GM21576 (cell line): Measurements from ENCODE around the gene TMC8.
"Not testable (repeated sequence)": the region's sequence is repeated elsewhere in the genome, so short reads cannot be mapped to it uniquely, and the experiment has no call there.

Source experiments
- ATAC-seq: cut with Tn5 transposase; IDR thresholded peaks from one replicate; pipeline ENCODE4 v1.9.1; 2021; ENCODE audit warnings: mild to moderate bottlenecking, moderate library complexity; ENCODE audit not compliant: unreplicated experiment

Gene TMC8

DNA sequence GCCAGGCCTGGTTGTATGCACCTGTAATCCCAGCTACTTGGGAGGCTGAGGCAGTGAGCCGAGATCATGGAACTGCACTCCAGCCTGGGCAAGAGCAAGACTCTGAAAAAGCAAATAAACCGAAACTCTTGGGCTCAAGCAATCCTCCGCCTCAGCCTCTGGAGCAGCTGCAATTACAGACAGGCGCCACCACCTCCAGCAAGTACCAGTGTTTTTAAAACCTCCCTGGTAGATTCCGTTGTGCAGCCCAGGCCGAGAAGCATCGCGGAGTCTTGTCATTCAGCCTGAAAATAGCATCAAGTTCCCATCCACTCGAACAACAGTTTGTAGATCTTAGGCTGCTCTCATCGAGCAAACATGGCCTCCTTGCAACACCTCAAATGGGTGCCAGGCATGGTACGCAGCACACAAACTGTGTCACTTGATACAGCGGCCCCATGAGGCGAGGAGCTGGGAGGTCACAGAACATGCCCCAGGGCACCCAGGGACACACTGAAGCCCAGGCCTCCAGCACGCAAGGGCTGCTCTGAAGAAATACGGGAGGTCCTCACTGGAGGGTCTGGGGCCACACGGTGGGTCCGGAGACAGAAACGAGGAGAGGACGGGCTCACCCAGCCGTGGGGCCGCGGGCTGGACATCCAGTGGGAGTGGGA, 20.1 kb upstream of the TMC8 start:
- ATAC-seq: no peak

DNA sequence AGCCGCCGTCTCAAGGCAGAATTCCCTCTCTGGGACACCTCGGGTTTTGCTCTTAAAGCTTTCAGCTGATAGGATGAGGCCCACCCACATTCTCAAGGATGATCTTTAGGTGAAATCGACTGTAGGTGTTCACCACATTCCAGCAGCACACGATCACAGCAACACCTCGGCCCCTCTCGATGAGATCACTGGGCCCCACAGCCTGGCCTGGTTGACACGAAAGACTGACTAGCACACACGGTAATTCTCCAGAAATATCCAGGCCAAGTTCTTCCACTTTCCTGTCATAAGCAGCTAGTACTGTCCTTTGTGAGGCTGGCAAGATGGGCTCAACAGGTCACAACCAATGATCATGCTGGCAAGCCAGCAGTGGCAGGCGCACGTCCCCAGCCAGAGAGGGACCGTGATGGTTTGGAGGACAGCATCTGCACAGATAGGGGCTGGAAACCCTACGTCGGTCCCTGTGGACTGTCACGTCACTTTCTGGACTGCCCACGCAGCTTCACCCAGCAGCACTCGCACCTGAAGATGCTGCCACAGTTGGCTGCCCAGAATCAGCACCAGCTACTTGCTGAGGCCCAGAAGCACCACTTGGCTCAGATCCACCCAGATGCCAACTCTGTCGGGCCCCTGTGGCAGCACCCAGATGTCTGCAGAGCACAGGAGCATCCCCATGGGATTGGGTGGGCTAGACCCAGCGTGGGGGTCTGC, 19.4 kb upstream of the TMC8 start:
- no peak for ATAC-seq

DNA sequence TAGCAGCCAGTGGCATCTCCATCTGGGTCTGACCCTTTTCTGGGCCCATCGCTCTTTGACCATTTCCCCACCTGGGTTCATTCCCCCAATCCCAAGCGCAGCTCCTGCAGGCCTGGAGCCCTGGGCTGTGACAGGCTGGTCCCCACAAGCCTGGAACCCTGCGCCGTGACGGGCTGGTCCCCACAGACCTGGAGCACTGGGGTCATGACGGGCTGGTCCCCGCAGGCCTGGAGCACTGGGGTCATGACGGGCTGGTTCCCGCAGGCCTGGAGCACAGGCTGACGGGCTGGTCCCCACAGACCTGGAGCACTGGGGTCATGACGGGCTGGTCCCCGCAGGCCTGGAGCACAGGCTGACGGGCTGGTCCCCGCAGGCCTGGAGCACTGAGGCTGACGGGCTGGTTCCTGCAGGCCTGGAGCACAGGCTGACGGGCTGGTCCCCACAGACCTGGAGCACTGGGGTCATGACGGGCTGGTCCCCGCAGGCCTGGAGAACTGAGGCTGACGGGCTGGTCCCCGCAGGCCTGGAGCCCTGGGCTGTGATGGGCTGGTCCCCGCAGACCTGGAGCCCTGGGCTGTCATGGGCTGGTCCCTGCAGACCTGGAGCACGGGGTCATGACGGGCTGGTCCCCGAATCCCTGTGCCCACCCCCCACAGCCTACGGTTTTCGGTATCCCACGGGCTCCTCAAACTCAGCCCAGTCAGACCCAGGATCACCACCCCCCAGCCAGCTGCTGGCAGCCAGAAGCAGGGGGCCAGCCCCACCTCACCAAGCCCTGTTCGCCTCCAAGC, 18.6 kb upstream of the TMC8 start:
- ATAC-seq: no peak

DNA sequence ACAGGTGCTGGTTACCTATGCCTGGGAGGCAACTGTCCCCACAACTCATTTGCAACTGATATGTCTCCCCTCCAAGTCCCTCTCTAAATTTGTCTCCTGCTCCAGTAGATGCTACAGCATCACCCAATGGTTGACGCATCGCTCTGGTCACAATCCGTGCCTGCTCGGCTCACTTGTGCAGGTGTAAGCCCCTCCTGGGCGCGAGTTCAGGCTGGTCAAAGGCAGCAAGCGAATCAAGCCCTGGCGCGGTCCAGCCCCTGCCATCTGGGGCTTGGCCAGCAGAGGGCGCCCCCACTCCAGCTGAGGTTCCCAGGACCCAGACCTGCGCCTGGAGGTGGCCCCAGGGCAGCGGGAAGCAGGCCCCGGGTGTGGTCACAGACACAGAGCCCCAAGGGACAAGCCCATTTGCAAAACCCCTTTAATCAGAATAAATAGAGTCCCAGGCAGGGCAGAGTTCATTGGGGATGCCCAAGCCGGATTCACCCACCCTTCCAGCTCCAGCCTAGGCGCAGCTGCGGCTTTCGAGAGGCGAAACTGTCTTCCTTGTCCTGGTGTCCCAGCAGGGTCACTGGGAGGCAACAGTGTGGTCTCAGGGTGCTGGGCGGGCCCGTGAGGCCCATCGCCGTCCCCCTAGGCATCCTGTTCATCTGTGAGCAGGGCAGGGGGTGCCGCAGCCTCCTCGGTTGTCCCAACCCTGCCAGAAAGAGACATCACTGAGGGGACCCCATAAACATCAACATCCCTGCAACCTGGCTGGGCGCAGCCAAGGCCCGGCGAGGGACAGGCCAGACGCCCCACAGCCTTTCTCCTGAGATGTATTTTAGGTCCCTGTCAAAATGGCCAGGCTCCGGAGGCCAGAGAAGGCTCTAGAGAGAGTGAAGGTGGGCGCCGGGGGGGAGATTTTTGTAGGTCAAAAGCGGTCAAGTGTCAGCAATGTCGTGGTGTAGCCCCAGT, 17.8 kb upstream of the TMC8 start:
- no peak for ATAC-seq

DNA sequence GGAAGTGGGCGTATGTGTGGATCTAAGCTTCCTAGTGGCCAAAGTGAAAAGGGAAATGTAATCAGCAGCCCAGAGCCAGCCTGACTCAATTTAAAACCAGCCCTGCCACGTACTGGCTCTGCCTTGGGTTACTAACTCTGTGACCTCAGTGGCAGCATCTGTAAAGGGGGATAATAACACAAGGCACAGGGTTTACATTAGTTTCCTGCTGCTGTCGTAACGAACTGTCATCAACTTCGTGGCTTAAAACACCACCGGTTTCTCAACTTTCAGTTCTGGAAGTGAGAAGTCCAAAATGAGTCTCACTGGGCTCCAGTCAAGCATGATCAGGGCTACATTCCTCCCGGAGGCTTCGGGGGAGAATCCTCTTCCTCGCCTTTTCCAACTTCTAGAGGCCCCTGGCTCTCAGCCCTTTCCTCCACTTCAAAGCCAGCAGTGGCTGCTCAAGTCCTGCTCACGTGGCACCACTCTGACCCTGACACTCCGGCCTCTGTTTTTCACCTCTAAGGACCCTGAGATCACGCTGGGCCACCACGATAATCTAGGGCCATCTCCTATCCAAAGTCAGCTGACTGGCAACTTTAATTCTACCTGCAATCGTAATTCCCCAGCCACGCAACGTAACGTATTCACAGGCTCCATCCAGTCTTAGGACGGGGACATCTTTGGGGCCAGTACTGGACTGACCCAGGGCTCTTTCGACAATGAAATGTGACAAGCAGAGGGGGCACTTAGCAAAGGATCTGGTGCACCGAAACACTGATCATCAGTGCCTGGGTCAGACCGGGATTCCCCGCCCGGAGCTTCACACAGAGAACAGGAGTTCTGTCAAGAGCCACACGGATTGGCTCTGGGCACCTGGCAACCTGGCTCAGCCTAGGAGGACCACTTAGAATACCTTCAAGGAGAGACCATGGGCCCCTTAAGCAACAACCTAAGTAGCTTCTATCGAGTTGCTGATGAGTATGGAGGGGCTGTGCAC, 16.5 kb upstream of the TMC8 start:
- no peak for ATAC-seq

DNA sequence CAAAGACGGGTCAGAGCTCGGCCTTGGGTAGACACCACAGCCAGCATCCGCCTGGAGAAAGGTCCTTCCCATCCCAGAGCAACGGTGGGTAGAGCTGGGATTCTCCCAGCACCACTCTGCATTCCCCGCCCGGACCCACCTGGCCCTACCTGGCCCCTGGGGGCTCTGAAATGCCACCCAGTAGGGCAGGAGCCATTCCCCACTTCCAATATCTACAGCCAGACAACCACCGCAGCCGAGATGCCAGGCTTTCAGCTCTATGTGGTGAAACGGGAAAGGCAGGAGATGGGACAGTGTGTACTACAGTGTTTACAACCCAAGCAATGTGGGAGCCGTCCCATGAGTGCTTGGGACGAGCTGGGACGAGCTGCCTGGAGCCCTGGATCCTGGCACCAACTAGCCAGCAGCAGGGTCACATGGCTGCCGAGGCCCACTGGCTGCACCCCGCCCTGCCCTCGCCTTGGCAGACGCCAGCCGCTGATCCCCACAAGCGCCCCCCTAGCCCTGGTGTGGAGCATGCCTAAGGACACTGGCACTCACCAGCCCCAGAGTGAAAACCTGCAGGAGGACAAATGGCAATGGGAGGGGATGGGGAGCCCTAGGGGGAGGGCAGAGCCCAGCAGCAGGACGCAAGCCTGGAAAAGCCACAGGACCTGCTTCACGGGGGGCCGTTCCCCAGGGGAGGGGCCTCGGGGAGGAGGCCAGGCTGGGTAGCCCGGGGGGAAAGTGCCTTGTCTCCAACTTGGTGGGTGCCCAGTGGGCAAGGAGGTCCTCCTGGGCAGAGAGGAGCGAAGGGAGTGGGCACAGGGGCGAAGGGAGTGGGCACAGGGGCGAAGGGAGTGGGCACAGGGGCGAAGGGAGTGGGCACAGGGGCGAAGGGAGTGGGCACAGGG, 15.5 kb upstream of the TMC8 start:
- ATAC-seq: no peak

DNA sequence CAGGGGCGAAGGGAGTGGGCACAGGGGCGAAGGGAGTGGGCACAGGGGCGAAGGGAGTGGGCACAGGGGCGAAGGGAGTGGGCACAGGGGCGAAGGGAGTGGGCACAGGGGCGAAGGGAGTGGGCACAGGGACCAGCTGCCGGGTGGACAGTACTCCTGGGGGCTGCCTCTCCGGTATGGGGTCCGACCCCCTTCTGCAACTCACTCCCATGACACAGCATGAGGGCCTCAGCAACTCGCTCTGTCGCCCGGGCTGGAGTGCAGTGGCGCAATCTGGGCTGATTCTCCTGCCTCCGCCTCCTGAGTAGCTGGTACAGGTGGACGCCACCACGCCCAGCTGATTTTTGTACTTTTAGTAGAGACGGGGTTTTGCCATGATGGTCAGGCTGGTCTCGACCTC, 14.8 kb upstream of the TMC8 start:
- ATAC-seq: not testable (repeated sequence)

DNA sequence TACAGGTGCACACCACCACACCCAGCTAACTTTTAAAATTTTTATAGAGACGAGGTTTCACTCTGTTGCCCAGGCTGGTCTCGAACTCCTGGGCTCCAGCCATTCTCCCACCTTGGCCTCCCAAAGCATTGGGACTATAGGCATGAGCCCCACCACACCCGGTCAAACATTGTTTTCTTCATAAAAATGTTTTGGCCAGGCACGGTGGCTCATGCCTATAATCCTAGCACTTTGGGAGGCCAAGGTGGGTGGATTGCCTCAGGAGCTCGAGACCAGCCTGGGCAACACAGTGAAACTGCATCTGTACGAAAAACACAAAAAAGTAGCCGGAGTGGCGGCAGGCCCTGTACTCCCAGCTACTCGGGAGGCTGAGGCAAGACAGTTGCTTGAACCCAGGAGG, 14.2 kb upstream of the TMC8 start:
- no peak for ATAC-seq

DNA sequence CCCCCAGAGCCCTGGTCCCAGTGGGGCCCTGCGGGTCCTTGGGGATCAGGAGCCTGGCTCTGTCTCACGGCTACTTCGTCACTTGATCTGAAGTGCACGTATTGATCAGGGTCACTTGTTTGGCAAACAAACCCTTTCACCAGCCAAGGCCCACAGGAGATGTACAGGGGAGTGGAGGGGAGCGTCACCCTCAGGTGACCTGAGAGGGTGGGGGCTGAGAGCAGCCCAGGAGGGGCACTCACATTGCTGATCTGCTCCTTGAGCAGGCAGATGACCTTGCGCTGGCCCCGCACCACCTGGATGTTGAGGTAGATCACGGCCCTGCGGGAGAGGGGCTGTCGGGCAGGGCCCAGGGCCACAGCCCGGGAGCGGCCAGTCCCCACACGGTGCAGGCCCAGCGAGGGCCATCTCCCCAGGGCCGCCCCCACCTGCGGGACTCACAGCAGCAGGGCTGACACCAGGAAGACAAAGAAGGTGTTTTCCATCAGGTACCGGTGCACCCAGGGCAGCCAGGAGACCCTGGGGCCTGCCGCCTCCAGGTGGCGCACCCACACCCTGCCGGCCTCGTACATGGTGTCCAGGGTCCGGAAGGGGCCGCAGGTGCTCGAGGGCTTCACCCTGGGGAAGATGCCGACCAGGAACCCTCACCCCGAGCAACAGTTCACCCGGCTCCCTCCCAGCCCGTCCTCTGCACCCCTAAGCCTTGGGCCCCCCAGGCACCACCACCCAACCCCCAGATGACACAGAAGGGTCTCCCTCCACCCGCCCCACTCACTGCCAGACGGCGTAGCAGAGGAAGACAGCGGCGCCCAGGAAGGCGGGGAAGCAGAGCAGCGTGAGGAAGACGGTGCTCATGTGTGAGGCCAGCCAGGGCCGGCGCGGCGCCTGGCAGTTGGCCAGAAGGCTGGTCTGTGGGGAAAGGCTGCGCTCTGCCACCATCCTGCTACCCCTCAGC, 13.3 kb upstream of the TMC8 start:
- ATAC-seq: no peak

DNA sequence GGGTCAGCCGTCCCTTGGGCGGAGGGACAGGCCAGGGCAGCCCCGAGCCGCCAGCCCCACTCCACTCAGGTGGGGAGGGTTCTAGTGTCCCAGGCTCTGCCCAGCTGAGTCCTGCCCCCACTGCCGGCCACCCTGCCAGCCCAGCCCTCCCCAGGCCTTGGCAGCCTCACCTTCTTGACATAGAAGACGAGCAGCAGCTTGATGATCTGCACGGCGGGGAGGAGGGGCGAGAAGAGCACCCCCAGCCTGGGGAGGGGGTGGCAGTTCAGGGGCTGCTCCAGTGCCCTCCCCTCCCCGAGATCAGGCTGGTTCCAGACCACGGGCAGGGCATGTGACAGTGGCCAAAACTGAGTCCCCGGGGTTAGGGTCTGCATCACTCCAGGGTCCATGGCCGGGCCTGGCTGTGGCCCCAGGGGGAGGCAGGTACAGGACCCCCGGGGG, 11.8 kb upstream of the TMC8 start:
- no peak for ATAC-seq

DNA sequence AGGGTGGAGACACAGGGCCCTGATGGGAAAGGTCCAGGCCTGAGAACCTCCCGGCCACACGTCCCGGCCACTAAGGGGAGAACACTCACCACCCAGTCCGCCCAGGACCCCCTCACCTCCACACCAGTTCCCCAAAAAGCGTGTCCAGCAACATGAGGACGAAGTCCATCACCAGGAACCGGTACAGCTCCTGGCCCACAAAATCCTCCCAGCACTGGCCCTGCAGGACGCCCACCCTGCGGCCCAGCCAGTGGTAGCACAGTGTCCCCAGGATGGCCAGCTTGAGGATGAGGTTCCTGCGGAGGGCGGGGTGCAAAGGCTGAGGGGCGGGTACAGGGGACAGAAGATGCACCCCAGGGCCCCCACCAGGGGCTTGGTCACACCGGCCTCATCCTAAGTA, 10.0 kb upstream of the TMC8 start:
- ATAC-seq: no peak

DNA sequence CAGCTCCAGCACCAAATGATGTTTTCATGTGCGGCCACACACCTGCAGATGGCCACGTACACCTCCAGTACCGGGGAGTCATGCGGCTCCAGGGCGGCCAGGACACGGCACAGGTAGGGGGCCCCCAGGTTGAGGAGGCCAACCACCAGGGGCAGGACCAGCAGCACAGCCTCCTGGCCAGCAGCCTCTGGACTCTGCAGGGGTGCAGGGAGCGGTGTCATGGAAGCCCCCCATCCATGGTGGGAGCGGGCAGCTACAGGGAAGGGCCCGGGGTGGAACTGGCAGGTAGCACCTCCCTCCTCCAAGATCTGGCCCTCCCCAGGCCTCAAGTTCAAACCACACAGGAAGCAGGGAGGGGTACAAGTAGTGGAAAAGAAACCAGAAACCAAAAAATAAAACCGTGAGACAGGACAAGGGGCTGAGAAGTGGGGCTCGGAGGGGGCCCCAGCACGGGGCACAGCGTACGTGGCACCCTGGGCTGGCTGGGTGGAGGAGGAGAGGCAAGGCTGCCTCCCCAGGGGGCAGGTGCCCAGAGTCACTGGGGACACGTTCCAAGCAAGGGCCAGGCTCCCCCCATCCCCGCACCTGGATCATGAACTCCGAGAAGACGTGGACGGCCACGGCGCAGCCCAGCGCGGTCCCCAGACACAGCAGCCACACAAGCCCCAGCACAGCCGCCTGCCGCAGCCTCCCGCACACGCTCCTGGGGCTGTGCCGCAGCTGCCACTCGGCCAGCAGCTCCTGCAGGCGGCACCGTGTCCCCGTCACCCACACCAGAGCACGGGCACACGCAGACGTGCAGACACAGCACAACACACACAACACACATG, 9.4 kb upstream of the TMC8 start:
- ATAC-seq: no peak

DNA sequence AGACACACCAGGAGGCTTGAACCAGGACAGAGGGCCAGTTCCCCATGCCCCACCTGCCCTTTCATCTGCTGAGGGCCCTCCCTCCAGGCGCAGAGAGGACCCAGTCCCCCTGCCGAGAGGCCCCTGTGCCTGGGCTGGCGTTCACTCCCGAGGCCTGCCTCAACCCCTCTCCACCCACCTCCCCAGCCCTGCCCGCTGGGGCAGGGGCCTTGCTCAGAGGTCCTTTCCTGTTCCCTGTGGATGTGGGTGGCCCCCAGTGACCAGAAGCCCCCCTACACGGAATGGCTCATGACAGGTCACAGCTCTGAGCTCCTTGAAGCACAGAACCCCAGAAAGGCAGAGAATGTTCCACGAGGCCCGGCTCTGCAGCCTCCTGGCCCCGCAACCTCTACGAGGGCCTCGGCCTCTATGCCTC, 8.8 kb upstream of the TMC8 start:
- ATAC-seq: no peak

DNA sequence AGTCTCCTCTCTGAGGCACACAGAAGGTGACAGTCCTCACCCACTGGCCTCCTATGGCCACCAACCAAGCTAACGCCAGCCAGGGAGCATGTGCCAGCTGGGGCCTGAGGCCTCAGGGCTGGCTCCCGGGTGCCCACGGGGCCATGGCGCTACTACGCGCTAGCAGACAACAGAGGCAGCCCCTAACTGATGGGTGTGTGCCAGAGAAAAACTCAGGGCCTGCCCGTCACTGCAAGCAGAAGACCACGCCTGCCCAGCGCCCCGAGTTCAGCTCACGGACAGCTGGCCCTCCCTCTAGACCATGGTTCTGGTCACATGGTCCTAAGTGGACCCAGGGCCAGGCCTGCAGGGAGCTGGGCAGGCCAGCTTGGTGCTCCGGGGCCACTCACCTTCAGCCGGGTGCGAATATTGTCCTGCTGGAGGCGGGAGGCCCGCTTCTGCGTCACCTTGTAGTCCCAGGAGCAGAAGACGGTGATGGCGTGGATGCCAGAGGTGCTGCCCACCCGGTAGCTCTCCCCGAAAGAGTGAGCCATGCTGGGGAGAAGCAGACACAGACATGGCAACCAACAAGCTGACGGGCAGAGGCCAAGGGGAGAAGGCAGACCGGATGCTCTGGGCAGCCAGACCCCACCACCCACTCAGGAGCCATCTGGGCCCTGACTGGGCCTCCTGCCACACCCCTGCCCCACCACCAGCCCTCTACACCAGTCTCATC, 8.2 kb upstream of the TMC8 start:
- ATAC-seq: no peak

DNA sequence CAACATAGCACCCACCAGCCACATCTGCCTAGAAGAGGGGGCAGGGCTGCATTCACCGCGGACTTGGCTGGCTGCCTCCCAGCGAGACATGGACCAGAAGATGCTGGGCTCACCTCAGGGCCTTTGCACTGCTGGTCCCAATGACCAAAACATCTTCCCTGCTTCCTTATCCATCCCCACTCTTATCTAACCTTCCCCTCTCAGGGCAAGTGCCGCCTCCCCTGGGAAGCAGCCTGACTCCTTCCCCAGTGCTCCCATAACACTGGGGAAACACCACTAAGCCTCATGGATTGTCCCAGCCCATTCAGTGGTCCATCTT, 7.7 kb upstream of the TMC8 start:
- no peak for ATAC-seq

DNA sequence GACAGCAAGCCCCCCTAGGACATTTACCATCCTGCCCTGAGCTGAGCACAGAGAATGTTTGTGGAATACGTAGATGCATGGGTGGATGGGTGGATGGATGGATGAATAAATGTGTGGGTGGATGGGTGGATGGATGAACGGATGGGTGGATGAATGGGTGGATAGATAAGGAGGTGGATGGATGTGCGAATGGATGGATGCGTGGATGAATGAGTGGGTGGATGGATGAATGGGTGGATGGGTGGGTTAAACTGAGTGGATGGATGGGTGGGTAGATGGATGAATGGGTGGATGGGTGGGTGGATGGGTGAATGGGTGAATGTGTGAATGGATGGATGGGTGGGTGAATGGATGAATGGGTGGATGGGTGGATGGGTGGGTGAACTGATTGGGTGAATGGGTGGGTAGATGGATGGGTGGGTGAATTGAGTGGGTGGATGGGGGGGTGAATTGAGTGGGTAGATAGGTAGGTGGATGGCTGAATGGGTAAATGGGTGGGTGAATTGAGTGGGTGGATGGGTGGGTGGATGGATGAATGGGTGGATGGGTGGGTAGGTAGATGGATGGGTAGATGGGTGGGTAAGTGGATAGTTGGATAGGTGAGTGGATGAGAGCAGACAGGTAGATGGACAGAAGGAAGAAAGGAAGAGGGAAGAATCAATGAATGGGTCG, 7.2 kb upstream of the TMC8 start:
- no peak for ATAC-seq
